K562 (cell line): ENCODE results near the gene TAS1R3. TPM values are rescaled to one million over a fixed set of nuclear protein-coding genes. Genes with fewer than 3 reads are reported as not detected.

Experiments
- HIVEP1 ChIP-seq: fragments of 250-450 bp; sonication (Bioruptor Pico); IDR thresholded peaks from 2 replicates; pipeline ENCODE4 v1.4.0; 2020; ENCODE audit warnings: mild to moderate bottlenecking
- polyA plus RNA-seq, 8 experiments: library from polyadenylated mRNA; depleted of rRNA in 4 of 8; stranded (reverse) in 5 of 8; unstranded in 3 of 8; fragments of >200 nt; fragmentation: Nextera tagmentation in 2 of 8; fragmentation: Illumina TruSeq in 1 of 8; extraction: Ambion mirVana in 2 of 8; extraction: Trizol in 1 of 8; gene quantifications; 2 replicates each; pipeline versions ENCODE4 v1.2.1 to v1.2.3, GENCODE V29; 2011 to 2014; ENCODE audit warnings: inconsistent platforms in 1 of 8, missing spikeins in 1 of 8
- total RNA-seq, 7 experiments: library from RNA; depleted of rRNA in 6 of 7; stranded (reverse); fragments of >200 nt in 6 of 7; fragmentation: Illumina TruSeq in 2 of 7; extraction: Trizol in 2 of 7; gene quantifications; 2 replicates each; pipeline versions ENCODE4 v1.2.1 to v1.2.3, GENCODE V29; 2011 to 2021; ENCODE audit warnings: low replicate concordance in 1 of 7
- TF ChIP-seq, protein P1 (sequence below), 2 experiments: IDR thresholded peaks; 2 replicates each; pipeline ENCODE4 v1.6.1; 2011; ENCODE audit warnings: borderline replicate concordance in 1 of 2, control low read depth in 1 of 2, low read depth in 1 of 2, low read length in 1 of 2, mild to moderate bottlenecking in 1 of 2, mixed read lengths in 1 of 2, moderate library complexity in 1 of 2; ENCODE audit not compliant: insufficient read depth in 1 of 2, insufficient read length in 1 of 2, poor library complexity in 1 of 2, severe bottlenecking in 1 of 2; ENCODE audit errors: extremely low read depth in 1 of 2
- TF ChIP-seq, protein P2 (sequence below): sonication (generic); formaldehyde crosslinking; IDR thresholded peaks from 2 replicates; pipeline ENCODE4 v1.8.0; 2022; ENCODE audit warnings: mild to moderate bottlenecking, missing genetic modification reagents

TAS1R3 gene
- total and polyA plus RNA-seq, 9 of the 15 experiments (the other 6 are each of a cell fraction or from before 2014, with no cell fraction given), result 0.07 to 0.13 TPM; not detected in 7

DNA sequence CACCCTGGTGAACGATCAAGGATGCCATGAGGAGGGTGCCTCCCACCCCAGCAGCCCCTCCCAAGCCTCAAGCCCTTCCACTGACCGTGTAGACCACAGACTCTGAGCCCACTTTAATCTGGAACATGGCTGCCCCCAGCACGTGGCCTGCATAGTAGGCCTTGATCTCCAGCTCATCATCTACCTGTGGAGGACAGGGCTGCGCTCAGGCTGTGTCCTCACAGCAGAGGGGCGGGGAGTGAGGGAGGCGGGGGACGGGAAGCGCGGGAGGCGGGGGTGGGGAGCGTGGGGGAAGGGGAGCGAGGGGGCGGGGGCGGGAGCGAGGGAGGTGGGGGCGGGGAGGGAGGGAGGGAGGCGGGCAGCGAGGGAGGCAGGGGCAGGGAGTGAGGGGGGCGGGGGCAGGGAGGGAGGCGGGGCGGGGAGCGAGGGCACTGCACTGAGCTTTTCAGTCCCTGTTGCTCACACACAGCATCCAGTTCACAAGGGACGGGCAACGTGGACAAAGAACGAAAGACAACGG, 15.6 kb upstream of the TAS1R3 start (continued):
- TF ChIP-seq, protein P1, sequence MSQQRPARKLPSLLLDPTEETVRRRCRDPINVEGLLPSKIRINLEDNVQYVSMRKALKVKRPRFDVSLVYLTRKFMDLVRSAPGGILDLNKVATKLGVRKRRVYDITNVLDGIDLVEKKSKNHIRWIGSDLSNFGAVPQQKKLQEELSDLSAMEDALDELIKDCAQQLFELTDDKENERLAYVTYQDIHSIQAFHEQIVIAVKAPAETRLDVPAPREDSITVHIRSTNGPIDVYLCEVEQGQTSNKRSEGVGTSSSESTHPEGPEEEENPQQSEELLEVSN (IDR thresholded peaks at IDR 0.05; ENCODE audit: borderline replicate concordance in 1 of 2, extremely low read depth in 1 of 2, insufficient read depth in 1 of 2, insufficient read length in 1 of 2, low read depth in 1 of 2, low read length in 1 of 2, poor library complexity in 1 of 2, severe bottlenecking in 1 of 2), result peak in 1 of 2 experiments; percentile 38
- TF ChIP-seq HIVEP1 (CRISPR knock-in tag), result peak; percentile 13; the same call in 1 of the 2 replicates
- TF ChIP-seq, protein P2, sequence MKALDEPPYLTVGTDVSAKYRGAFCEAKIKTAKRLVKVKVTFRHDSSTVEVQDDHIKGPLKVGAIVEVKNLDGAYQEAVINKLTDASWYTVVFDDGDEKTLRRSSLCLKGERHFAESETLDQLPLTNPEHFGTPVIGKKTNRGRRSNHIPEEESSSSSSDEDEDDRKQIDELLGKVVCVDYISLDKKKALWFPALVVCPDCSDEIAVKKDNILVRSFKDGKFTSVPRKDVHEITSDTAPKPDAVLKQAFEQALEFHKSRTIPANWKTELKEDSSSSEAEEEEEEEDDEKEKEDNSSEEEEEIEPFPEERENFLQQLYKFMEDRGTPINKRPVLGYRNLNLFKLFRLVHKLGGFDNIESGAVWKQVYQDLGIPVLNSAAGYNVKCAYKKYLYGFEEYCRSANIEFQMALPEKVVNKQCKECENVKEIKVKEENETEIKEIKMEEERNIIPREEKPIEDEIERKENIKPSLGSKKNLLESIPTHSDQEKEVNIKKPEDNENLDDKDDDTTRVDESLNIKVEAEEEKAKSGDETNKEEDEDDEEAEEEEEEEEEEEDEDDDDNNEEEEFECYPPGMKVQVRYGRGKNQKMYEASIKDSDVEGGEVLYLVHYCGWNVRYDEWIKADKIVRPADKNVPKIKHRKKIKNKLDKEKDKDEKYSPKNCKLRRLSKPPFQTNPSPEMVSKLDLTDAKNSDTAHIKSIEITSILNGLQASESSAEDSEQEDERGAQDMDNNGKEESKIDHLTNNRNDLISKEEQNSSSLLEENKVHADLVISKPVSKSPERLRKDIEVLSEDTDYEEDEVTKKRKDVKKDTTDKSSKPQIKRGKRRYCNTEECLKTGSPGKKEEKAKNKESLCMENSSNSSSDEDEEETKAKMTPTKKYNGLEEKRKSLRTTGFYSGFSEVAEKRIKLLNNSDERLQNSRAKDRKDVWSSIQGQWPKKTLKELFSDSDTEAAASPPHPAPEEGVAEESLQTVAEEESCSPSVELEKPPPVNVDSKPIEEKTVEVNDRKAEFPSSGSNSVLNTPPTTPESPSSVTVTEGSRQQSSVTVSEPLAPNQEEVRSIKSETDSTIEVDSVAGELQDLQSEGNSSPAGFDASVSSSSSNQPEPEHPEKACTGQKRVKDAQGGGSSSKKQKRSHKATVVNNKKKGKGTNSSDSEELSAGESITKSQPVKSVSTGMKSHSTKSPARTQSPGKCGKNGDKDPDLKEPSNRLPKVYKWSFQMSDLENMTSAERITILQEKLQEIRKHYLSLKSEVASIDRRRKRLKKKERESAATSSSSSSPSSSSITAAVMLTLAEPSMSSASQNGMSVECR, result 0 out of 2 replicates have a peak, but pooled peaks have one; percentile 1
